Skeletal muscle tissue (tissue), 4 donors: ENCODE measurements around the gene TBCK. TPM values are rescaled to one million over a fixed set of nuclear protein-coding genes. Genes with fewer than 3 reads are reported as not detected.

ENCODE experiments used
- H3K27ac ChIP-seq: one replicate; pipeline ENCODE4 v1.7.0; 2013; ENCODE audit warnings: mild to moderate bottlenecking, low read depth, low read length, inconsistent platforms
- H3K27me3 ChIP-seq, 3 donors: one replicate each; pipeline ENCODE4 v1.7.0; 2013; ENCODE audit warnings: low read length in 3 of 3; ENCODE audit not compliant: control insufficient read depth in 3 of 3, insufficient read depth in 3 of 3
- H3K36me3 ChIP-seq, 3 donors: one replicate each; pipeline ENCODE4 v1.7.0; 2013; ENCODE audit warnings: low read length in 3 of 3; ENCODE audit not compliant: control insufficient read depth in 3 of 3, insufficient read depth in 3 of 3
- H3K4me1 ChIP-seq, 3 donors: one replicate each; pipeline ENCODE4 v1.7.0; 2013; ENCODE audit warnings: low read length in 3 of 3, mild to moderate bottlenecking in 3 of 3; ENCODE audit not compliant: control insufficient read depth in 3 of 3, insufficient read depth in 3 of 3
- H3K4me3 ChIP-seq, 3 donors: one replicate each; pipeline ENCODE4 v1.7.0; 2013; ENCODE audit warnings: low read length in 3 of 3
- H3K9ac ChIP-seq, 3 donors: one replicate each; pipeline ENCODE4 v1.7.0; 2013; ENCODE audit warnings: low read length in 3 of 3, mild to moderate bottlenecking in 3 of 3, moderate library complexity in 2 of 3, low read depth in 1 of 3
- H3K9me3 ChIP-seq, 3 donors: one replicate each; pipeline ENCODE4 v1.7.0; 2013; ENCODE audit warnings: low read length in 3 of 3; ENCODE audit not compliant: control insufficient read depth in 3 of 3
- total RNA-seq: library from RNA; depleted of rRNA; stranded (reverse); fragments of >200 nt; gene quantifications from one replicate; pipeline ENCODE4 v1.2.3, GENCODE V29; 2014
- donor health status: Osteomylitis.

Gene TBCK
- total RNA-seq, 1 donor from 2014 or later = 55.8 TPM

DNA sequence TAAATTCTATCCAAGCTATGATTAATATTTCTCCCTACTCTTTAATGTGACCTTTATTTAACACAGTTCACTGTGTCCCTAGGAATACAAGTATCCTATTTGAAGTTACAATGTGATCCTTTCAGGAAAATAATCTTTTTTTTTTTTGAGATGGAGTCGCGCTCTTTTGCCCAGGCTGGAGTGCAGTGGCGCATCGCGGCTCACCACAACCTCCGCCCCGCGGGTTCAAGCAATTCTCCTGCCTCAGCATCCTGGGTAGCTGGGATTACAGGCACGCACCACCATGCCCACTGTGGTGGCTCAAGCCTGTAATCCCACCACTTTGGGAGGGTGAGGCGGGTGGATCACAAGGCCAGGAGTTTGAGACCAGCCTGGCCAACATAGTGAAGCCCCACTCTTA is 21.9 kb downstream of the TBCK start:
- Histone ChIP-seq H3K36me3 (peaks cover 7 to 22% (median 9%) of the 10 kb centered on the region in 3 donors), H3K4me1 (no peaks in the 10 kb centered on the region), H3K9ac (no peak overlapping the region), H3K9me3 (no peaks in the 10 kb centered on the region), H3K27ac (no peak overlapping the region), H3K4me3 (no peak overlapping the region), H3K27me3 (no peaks in the 10 kb centered on the region)

DNA sequence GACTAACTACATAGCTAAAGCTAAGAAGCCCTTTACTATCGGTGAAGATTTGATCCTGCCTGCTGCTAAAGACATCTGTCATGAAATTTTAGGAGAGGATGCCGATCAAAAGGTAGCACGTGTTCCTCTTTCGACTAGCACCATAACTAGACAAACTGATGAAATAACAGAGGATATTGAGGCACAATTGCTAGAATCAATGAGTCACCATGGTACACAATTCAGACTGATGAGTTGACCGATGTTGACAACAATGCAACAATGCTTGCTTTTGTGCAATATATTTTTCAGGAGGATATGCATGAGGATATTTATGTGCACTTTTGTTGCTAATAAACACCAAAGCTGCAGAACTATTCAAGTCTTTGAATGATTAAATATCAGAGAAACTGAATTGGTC is 24.3 kb downstream of the TBCK start:
- Histone ChIP-seq H3K9me3 (no peaks in the 10 kb centered on the region), H3K36me3 (peaks cover 7 to 25% (median 9%) of the 10 kb centered on the region in 3 donors)

GRCh38 chr4:106289737-106290136 is 26.3 kb downstream of the TBCK start:
- Histone ChIP-seq H3K9ac (no peak overlapping the region), H3K4me1 (no peaks in the 10 kb centered on the region), H3K27ac (no peak overlapping the region), H3K27me3 (no peaks in the 10 kb centered on the region), H3K4me3 (no peak overlapping the region), H3K9me3 (no peaks in the 10 kb centered on the region), H3K36me3 (peaks cover 7 to 25% (median 9%) of the 10 kb centered on the region in 3 donors)

More for the DNA sequence above, 24.3 kb downstream of the TBCK start:
- no peak overlapping the region for H3K9ac ChIP-seq
- no peak overlapping the region for H3K4me3 ChIP-seq
- no peak overlapping the region for H3K27ac ChIP-seq
- H3K4me1 ChIP-seq = no peaks in the 10 kb centered on the region
- no peaks in the 10 kb centered on the region for H3K27me3 ChIP-seq

- Histone ChIP-seq H3K36me3 (peaks cover 3 to 10% (median 3%) of the 10 kb centered on the region in 3 donors), H3K9ac (no peak overlapping the region), H3K4me1 (no peaks in the 10 kb centered on the region)
Measured at GRCh38 chr4:106287353-106287969, 28.5 kb downstream of the TBCK start.

DNA sequence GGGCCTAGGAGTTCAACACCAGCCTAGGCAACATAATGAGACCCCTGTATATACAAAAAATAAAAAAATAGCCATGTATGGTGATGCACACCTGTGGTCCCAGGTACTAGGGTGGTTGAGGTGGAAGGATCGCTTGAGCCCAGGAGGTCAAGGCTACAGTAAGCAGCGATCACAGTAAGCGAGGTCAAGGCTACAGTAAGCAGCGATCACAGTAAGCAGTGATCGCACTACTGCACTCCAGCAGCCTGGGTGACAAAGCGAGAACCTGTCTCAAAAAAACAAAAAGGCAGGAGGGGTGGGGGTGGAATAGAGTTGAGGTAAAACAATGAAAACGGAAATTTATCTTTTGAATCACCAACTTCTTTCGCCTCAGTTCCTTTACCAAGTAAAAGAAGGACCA is 29.4 kb downstream of the TBCK start:
- H3K4me3 ChIP-seq = no peak overlapping the region
- no peaks in the 10 kb centered on the region for H3K9me3 ChIP-seq
- H3K4me1 ChIP-seq = no peaks in the 10 kb centered on the region
- no peak overlapping the region for H3K27ac ChIP-seq
- H3K9ac ChIP-seq = no peak overlapping the region
- H3K36me3 ChIP-seq = peaks cover 0 to 5% (median 3%) of the 10 kb centered on the region in 3 donors
- H3K27me3 ChIP-seq = no peaks in the 10 kb centered on the region

More at GRCh38 chr4:106287353-106287969, 28.5 kb downstream of the TBCK start:
- Histone ChIP-seq H3K27me3 (no peaks in the 10 kb centered on the region), H3K9me3 (no peaks in the 10 kb centered on the region), H3K27ac (no peak overlapping the region), H3K4me3 (no peak overlapping the region)

DNA sequence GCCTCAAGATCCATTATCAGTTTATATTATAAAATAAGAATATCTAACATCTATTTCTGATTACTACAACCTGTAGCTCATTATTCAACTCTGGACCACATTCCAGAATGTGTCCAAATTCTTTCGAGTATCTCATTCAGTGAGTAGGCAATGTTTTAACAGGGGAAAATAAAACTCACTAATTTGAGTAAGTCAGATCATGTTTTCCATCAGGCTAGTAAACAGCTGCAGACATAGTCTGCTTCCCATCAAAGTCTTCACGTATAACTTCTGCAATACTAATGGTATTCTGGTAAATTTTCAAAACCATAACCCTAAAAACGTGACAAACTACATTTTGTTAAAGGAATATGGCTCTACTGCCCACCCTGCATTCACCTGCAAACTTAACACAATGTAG is 31.8 kb downstream of the TBCK start:
- Histone ChIP-seq H3K27ac (no peak overlapping the region), H3K4me1 (no peaks in the 10 kb centered on the region), H3K36me3 (peaks cover 0 to 3% (median 0%) of the 10 kb centered on the region in 3 donors), H3K4me3 (no peak overlapping the region), H3K9ac (no peak overlapping the region), H3K9me3 (no peaks in the 10 kb centered on the region), H3K27me3 (no peaks in the 10 kb centered on the region)

DNA sequence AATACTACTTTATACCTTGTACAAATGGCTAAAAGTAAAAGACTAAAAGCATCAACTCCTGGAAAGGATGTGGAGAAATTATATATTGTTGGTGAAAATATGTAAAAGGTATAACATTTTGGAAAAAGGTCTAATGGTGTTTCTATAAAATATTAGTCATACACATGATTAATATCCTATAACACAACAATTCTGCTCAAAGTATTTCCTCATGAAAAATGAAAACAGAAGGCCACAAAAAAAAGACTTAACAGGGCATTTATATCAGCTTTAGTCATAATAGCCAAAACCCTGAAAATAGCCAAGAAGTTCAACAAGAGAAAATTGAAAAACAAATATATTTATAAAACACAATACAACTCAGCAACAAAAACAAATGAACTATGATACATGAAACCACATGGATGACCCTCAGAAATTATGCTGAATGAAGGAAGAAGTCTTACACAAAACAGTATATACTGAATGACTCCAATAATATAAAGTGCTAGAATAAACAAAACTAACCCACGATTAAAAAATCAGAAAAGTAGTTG is 38.8 kb downstream of the TBCK start:
- Histone ChIP-seq H3K36me3 (no peaks in the 10 kb centered on the region), H3K4me3 (no peak overlapping the region), H3K27me3 (no peaks in the 10 kb centered on the region), H3K9ac (no peak overlapping the region), H3K4me1 (no peaks in the 10 kb centered on the region), H3K27ac (no peak overlapping the region), H3K9me3 (no peaks in the 10 kb centered on the region)

GRCh38 chr4:106273831-106274230 is 42.2 kb downstream of the TBCK start:
- Histone ChIP-seq H3K4me3 (no peak overlapping the region), H3K9ac (no peak overlapping the region), H3K36me3 (no peaks in the 10 kb centered on the region), H3K4me1 (no peaks in the 10 kb centered on the region), H3K9me3 (no peaks in the 10 kb centered on the region), H3K27me3 (no peaks in the 10 kb centered on the region), H3K27ac (no peak overlapping the region)

DNA sequence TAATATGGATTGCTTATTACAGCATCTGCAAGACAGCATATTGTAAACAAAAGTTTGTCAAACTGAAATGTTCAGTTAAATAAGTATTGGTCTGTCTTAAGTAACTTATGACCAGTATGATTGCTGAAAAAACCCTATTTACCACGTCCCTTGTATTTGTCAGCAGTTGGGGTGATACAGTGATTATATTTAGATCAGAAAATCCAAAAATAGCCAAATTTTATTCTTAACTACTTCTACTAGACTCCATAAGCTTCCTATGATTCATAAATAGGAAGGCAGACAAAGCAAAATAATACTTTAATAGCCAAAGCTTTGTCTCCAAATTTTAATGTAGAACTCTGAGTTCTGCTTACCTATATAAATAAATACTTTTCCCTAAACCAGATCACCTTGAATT is 45.3 kb downstream of the TBCK start:
- no peaks in the 10 kb centered on the region for H3K9me3 ChIP-seq
- no peaks in the 10 kb centered on the region for H3K4me1 ChIP-seq
- H3K9ac ChIP-seq = no peak overlapping the region
- no peak overlapping the region for H3K4me3 ChIP-seq
- H3K27me3 ChIP-seq = no peaks in the 10 kb centered on the region
- no peaks in the 10 kb centered on the region for H3K36me3 ChIP-seq
- H3K27ac ChIP-seq = no peak overlapping the region

- Histone ChIP-seq H3K27me3 (no peaks in the 10 kb centered on the region), H3K9me3 (no peaks in the 10 kb centered on the region), H3K4me1 (no peaks in the 10 kb centered on the region), H3K36me3 (no peaks in the 10 kb centered on the region), H3K4me3 (no peak overlapping the region), H3K9ac (no peak overlapping the region), H3K27ac (no peak overlapping the region)
Measured at GRCh38 chr4:106269711-106270110, 46.3 kb downstream of the TBCK start.
